SK-N-MC (cell line): ENCODE data around the gene CCDC8.

Experiments
- EZH2 ChIP-seq: fragments of 200-600 bp; sonication (generic); IDR thresholded peaks from one replicate; pipeline ENCODE4 v1.6.1; 2017; ENCODE audit warnings: antibody characterized with exemption
- FOXP2 ChIP-seq: optimal IDR thresholded peaks from 2 replicates; pipeline ENCODE3; 2011; ENCODE audit warnings: mild to moderate bottlenecking, moderate library complexity; ENCODE audit not compliant: insufficient read depth; ENCODE audit errors: extremely low read length, control extremely low read depth
- POLR2AphosphoS5 ChIP-seq: IDR thresholded peaks from 2 replicates; pipeline ENCODE4 v1.6.1; 2012; ENCODE audit warnings: mild to moderate bottlenecking, low read depth, low read length, borderline replicate concordance

DNA sequence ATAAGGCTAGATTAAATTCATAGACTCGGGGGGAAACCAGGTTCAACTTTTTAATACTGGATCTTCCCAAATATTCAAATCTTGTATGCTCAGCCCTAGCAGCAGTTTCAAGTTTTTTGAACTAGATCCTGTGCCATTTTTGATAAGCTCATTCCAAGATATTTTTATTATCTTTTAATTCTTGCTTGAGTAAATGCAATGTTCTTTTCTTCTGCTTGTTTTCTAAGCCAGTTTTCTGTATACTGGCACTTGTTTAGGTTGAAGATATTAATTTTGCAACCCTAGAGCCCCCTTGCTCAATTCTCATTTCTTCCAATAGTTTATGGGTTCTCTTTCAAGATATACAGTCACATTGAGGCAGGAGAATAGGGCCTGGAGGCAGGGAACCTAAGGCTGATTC, 28.5 kb upstream of the CCDC8 start:
- TF ChIP-seq EZH2, result no peak
- TF ChIP-seq POLR2AphosphoS5, result no peak
- no peak for TF ChIP-seq FOXP2
